Measurements from ENCODE around the gene MED13L.

Gene MED13L

GRCh38 chr12:116319898-116320621, 42.6 kb upstream of the MED13L start:
- no peak for TF ChIP-seq CTCF (IDR thresholded peaks at IDR 0.05; ENCODE audit: extremely low read depth, missing control alignments)
- no peak for DNase-seq (ENCODE audit: low spot score)

DNA sequence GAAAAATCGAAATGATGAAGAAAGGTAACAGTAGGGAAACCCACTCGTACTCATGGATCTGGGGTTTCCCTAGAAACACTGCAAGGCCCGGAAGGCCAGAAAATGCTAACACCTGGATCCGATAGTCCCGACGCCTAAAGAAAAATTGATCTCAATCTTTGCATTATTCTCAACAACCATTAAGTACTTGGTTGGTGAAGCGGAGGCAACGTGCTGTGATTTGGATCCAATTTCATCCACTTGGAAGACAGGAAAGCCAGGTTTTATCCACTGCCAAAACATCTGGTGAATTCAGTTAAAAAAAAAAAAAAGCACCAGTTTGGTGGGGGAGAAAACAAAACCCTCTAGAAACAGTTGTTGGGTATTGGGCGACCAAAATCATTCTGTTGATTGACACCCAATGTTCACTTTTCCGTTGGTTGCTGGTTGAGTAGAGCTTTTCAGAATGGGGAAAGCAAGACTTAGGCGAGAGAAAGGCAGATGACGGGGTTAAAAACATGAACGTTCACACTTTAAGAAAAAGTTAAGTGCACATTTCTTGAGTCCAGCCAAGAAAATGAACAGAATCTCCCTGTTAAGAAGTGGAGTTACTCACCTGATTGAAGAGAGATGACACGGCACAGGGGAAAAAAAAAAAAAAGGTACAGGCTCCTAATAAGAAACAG, 41.9 kb upstream of the MED13L start:
- no peak for TF ChIP-seq CTCF (IDR thresholded peaks at IDR 0.05; ENCODE audit: extremely low read depth, missing control alignments)
- no peak for DNase-seq (ENCODE audit: low spot score)

- no peak for TF ChIP-seq CTCF (IDR thresholded peaks at IDR 0.05; ENCODE audit: extremely low read depth, missing control alignments)
- no peak for DNase-seq (ENCODE audit: low spot score)
Measured at GRCh38 chr12:116318576-116319232, 41.2 kb upstream of the MED13L start.

DNA sequence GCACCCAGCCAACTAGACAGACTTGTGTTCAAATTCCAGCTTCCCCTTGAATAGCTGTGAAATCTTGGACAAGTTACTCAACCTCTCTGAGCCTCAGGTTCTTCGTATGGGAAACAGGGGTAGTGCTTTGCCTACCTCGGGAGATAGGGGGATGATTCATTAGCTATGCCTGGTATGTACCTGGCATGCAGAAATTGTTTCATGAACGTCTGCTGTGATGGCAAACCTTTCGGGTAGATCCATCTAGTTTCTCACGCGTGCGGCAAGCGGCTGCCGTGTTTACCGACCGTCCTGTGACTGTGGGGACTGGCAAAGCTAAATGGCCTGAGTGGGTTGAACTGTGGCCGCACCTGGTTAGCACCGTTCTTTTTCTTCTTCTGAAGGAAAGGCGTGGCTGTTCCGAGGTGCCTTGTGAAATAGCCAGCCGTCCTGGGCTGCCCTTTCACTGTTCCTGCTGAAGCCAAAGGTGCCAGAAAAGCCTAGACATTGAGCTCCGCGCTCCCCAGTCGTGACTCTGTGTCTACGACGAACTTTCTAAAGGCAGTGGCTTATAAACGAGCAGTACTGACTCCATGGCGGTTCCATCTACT, 40.6 kb upstream of the MED13L start:
- TF ChIP-seq CTCF (IDR thresholded peaks at IDR 0.05; ENCODE audit: extremely low read depth, missing control alignments): no peak

GRCh38 chr12:116317139-116317538, 39.6 kb upstream of the MED13L start:
- DNase-seq (ENCODE audit: low spot score): no peak
- TF ChIP-seq CTCF (IDR thresholded peaks at IDR 0.05; ENCODE audit: extremely low read depth, missing control alignments): no peak

More for the DNA sequence above, 40.6 kb upstream of the MED13L start:
- no peak for DNase-seq (ENCODE audit: low spot score)

- no peak for DNase-seq (ENCODE audit: low spot score)
- no peak for TF ChIP-seq CTCF (IDR thresholded peaks at IDR 0.05; ENCODE audit: extremely low read depth, missing control alignments)
Measured at GRCh38 chr12:116314477-116314876, 37.0 kb upstream of the MED13L start.

Data from GM20000 (cell line).